HFF-Myc (cell line): Measurements from ENCODE around the gene KRTAP10-7.

Experiments
- DNase-seq: peaks from one replicate; pipeline ENCODE4 v3.0.0-alpha.2; 2011; ENCODE audit warnings: low read depth; ENCODE audit errors: extremely low read depth
- H3K4me3 ChIP-seq: replicated peaks from 2 replicates; pipeline ENCODE4 v1.5.1; 2011; ENCODE audit warnings: low read depth, mild to moderate bottlenecking, control low read depth, low read length
- TF ChIP-seq, protein P1 (sequence below): IDR thresholded peaks from 2 replicates; pipeline ENCODE4 v1.5.1; 2012; ENCODE audit warnings: mild to moderate bottlenecking, low read depth, low read length, control low read depth; ENCODE audit errors: missing control alignments

The KRTAP10-7 gene

DNA sequence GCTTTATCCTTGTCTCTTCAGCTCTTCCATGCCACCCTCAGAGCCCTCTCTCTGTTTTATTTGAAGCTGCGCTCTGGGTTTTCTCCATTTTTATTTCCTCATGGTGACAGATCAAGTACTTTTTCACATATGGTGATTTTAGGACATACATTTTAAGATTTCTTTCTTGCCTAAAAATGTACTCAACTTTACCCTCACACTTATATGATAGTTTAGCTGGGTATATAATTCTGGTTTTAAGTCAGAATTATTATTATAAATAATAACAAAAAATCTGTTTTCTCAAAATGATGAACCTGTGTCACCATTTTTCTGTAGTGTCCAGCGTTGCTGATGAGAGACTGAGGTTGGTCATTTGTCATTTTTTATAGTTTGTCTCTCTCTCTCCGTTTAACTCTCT lies 19.2 kb upstream of the KRTAP10-7 start:
- TF ChIP-seq, protein P1, sequence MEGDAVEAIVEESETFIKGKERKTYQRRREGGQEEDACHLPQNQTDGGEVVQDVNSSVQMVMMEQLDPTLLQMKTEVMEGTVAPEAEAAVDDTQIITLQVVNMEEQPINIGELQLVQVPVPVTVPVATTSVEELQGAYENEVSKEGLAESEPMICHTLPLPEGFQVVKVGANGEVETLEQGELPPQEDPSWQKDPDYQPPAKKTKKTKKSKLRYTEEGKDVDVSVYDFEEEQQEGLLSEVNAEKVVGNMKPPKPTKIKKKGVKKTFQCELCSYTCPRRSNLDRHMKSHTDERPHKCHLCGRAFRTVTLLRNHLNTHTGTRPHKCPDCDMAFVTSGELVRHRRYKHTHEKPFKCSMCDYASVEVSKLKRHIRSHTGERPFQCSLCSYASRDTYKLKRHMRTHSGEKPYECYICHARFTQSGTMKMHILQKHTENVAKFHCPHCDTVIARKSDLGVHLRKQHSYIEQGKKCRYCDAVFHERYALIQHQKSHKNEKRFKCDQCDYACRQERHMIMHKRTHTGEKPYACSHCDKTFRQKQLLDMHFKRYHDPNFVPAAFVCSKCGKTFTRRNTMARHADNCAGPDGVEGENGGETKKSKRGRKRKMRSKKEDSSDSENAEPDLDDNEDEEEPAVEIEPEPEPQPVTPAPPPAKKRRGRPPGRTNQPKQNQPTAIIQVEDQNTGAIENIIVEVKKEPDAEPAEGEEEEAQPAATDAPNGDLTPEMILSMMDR: no peak
- H3K4me3 ChIP-seq: no peak overlapping the region
- no peak for DNase-seq

DNA sequence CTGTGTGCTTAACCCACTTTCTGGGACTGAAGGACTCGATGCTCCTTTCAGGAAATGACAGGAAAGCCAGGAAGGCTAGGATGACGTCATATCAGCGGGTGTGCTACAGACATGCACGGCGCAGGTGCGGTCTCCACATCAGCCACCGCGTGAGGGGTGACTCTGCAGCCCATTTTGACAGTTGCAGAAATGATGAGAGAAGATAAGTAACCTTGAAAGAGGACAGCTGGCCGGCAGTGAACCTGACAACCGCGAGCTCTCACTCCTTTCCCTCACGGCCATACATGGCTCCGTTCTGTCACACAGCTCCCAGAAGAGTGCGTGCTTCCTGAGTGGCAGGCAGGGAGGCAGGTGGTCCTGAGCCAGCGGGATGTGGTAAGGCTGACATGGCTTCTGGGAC lies 18.3 kb upstream of the KRTAP10-7 start:
- H3K4me3 ChIP-seq: no peak overlapping the region
- TF ChIP-seq, protein P1: no peak
- DNase-seq: no peak

DNA sequence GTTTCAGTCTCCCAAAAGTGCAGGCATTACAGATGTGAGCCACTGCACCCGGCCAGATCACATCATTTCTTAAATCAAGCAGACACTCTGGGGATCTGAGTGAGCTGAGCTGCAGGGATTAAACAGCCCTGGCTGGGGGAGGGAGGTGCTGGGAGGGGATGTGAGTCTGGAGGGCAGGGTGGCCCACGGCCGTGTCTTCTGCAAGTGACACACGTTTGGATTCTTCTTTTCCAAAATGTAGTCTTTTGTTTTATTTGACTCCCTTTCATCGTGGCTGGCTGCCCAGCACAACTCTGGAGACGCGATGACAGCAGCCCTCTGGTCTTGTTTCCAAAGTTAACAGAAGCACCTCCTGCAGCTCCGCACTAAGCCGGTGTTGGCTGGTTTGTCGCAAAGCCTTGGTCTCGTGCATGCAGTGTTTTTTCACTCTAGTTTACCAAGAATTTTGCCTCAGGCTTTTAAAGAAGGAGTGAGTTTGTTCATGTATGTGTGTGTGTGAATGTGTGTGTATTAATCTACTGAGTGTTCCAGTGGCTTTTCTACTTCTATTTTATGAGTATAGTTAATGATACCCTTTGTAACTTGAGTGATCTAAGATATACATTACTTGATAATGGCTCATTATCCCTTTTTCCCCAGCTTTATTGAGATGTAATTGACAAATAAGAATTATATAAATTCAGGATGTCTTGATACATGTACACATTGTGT lies 17.2 kb upstream of the KRTAP10-7 start:
- H3K4me3 ChIP-seq: no peak overlapping the region
- no peak for DNase-seq
- TF ChIP-seq, protein P1: no peak

DNA sequence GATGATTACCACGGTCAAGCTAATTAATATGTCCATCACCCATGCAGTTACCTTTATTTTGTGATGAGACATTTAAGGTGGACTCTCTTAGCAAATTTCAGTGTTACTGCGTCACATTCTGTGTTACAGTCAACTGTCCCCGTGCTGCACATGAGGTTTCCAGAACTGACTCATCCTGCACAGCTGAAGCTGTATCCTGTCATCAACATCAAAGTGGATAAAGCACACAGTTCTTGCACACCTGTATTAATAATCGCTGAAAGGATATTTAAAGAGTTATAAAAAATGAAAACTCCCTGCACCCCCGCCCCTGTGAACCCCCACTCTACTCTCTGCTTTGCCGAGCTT lies 16.6 kb upstream of the KRTAP10-7 start:
- DNase-seq: no peak
- no peak overlapping the region for H3K4me3 ChIP-seq
- TF ChIP-seq, protein P1: no peak

DNA sequence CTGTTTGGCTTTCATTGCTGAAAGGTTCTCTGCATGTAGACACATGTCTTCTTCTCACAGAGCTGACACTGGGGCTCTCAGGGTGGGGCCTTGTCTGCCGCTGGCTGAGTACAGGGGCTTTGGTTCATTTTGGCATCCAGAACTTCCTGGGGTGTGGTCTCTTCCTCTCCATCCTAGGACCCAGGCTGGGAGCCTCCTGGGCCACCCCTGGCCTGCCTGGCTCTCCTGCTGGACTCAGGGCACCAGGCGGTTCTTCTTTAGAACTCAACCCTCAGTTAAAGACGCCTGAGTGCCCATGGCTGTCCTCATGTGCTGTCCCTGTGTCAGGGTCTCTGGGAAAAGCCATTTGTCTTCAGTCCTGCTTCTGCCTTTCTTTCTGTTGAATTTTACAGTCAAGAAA lies 14.5 kb upstream of the KRTAP10-7 start:
- DNase-seq: no peak
- TF ChIP-seq, protein P1: no peak
- H3K4me3 ChIP-seq: no peak overlapping the region

DNA sequence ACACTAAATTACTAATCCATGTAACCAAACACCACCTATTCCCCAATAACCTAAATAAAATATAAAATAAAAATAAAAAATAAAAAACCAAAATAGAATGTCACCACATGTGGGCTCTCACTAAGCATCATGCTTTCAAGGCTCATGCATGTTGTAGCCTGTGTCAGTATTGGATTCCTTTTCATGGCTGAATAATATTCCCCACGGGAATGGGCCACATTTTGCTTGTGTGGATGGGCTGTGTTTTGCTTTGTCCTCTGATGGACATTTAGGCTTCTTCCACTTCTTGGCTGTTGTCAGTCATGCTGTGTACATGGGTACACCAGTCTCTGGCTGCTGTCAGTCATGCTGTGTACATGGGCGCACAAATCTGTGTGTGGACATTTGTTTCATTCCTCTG lies 11.3 kb upstream of the KRTAP10-7 start:
- no peak overlapping the region for H3K4me3 ChIP-seq
- DNase-seq: no peak
- TF ChIP-seq, protein P1: no peak
